Loucy (cell line): ENCODE results near the gene PSMG1.

Source experiments
- H2AFZ ChIP-seq: fragments of 200-600 bp; sonication (generic); 2 replicates; pipeline ENCODE4 v1.6.0; 2016; ENCODE audit warnings: antibody characterized with exemption, mild to moderate bottlenecking, low read length, moderate library complexity
- H3F3A ChIP-seq: fragments of 200-600 bp; 2 replicates; pipeline ENCODE4 v1.6.0; 2016; ENCODE audit warnings: antibody characterized with exemption, low read depth, mild to moderate bottlenecking
- H3K27me3 ChIP-seq: fragments of 200-600 bp; sonication (generic); 2 replicates; pipeline ENCODE4 v1.6.1; 2014; ENCODE audit warnings: low read length, mild to moderate bottlenecking; ENCODE audit not compliant: insufficient read depth, poor library complexity, severe bottlenecking
- H3K36me3 ChIP-seq: fragments of 200-600 bp; sonication (generic); 2 replicates; pipeline ENCODE4 v1.6.1; 2016; ENCODE audit warnings: low read length; ENCODE audit not compliant: insufficient read depth
- H3K4me1 ChIP-seq: fragments of 200-600 bp; sonication (generic); 2 replicates; pipeline ENCODE4 v1.5.1; 2014; ENCODE audit warnings: low read length, mild to moderate bottlenecking; ENCODE audit not compliant: insufficient read depth, poor library complexity, severe bottlenecking
- H3K4me2 ChIP-seq: fragments of 200-600 bp; sonication (generic); 2 replicates; pipeline ENCODE4 v1.6.0; 2014; ENCODE audit warnings: antibody characterized with exemption, low read length, low read depth, mild to moderate bottlenecking; ENCODE audit not compliant: poor library complexity, severe bottlenecking
- H3K4me3 ChIP-seq: fragments of 200-600 bp; sonication (generic); 2 replicates; pipeline ENCODE4 v1.5.1; 2014; ENCODE audit warnings: low read length, mild to moderate bottlenecking, mixed read lengths; ENCODE audit not compliant: poor library complexity, severe bottlenecking
- H3K79me2 ChIP-seq: fragments of 200-600 bp; sonication (generic); 2 replicates; pipeline ENCODE4 v1.6.1; 2014; ENCODE audit warnings: low read length; ENCODE audit not compliant: insufficient read depth
- H3K9ac ChIP-seq: fragments of 200-600 bp; sonication (generic); 2 replicates; pipeline ENCODE4 v1.6.0; 2014; ENCODE audit warnings: mild to moderate bottlenecking, low read depth, low read length, moderate library complexity; ENCODE audit not compliant: poor library complexity, severe bottlenecking
- H3K9me2 ChIP-seq: fragments of 200-600 bp; sonication (generic); replicated peaks from 2 replicates; pipeline ENCODE4 v1.6.1; 2016; ENCODE audit warnings: low read depth, low read length, mixed read lengths
- H3K9me3 ChIP-seq: fragments of 200-600 bp; sonication (generic); 2 replicates; pipeline ENCODE4 v1.6.1; 2014; ENCODE audit warnings: mild to moderate bottlenecking, antibody characterized with exemption, low read length, low read depth; ENCODE audit not compliant: insufficient read depth
- H4K20me1 ChIP-seq: fragments of 200-600 bp; sonication (generic); 2 replicates; pipeline ENCODE4 v1.6.0; 2014; ENCODE audit warnings: antibody characterized with exemption, low read length, mild to moderate bottlenecking; ENCODE audit not compliant: insufficient read depth, poor library complexity, severe bottlenecking
- EZH2phosphoT487 ChIP-seq: fragments of 200-600 bp; IDR thresholded peaks from 2 replicates; pipeline ENCODE4 v1.6.1; 2018; ENCODE audit warnings: antibody characterized with exemption, mild to moderate bottlenecking, moderate library complexity, borderline replicate concordance
- TF ChIP-seq, protein P1 (sequence below): fragments of 200-600 bp; sonication (generic); conservative IDR thresholded peaks from 2 replicates; pipeline ENCODE4 v1.5.1; 2014; ENCODE audit warnings: mild to moderate bottlenecking, antibody characterized with exemption, low read length

The PSMG1 gene

DNA sequence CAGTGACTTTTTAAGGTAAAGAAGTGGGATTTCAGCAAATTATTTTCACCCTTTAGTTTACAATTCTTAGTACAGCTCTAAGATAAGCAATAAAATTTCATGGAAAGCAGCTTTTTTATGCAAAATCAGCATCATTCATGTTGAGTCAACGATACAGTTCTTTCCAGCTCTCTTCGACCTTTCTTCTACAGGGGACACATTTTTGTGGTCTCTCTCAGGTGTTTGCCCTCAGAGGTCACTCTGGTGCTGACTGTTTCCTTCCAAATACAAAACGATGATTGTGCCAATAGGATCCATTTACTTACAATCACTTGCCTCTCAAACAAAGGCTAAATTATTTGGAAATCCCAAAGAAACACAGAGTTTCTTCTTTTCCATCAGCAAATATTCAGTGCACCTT, 51.0 kb downstream of the PSMG1 start:
- no peak overlapping the region for H2AFZ ChIP-seq
- H3K4me2 ChIP-seq, result no peak overlapping the region
- H3K4me1 ChIP-seq, result no peaks in the 10 kb centered on the region
- no peaks in the 10 kb centered on the region for H4K20me1 ChIP-seq
- no peak overlapping the region for H3K9ac ChIP-seq
- no peaks in the 10 kb centered on the region for H3F3A ChIP-seq
- no peak overlapping the region for H3K4me3 ChIP-seq
- no peaks in the 10 kb centered on the region for H3K36me3 ChIP-seq
- no peaks in the 10 kb centered on the region for H3K9me2 ChIP-seq
- TF ChIP-seq, protein P1, sequence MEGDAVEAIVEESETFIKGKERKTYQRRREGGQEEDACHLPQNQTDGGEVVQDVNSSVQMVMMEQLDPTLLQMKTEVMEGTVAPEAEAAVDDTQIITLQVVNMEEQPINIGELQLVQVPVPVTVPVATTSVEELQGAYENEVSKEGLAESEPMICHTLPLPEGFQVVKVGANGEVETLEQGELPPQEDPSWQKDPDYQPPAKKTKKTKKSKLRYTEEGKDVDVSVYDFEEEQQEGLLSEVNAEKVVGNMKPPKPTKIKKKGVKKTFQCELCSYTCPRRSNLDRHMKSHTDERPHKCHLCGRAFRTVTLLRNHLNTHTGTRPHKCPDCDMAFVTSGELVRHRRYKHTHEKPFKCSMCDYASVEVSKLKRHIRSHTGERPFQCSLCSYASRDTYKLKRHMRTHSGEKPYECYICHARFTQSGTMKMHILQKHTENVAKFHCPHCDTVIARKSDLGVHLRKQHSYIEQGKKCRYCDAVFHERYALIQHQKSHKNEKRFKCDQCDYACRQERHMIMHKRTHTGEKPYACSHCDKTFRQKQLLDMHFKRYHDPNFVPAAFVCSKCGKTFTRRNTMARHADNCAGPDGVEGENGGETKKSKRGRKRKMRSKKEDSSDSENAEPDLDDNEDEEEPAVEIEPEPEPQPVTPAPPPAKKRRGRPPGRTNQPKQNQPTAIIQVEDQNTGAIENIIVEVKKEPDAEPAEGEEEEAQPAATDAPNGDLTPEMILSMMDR, result no peak
- no peak for TF ChIP-seq EZH2phosphoT487
- H3K9me3 ChIP-seq, result no peaks in the 10 kb centered on the region; the same call in 1 of the 2 replicates
- H3K79me2 ChIP-seq, result no peaks in the 10 kb centered on the region
- H3K27me3 ChIP-seq, result no peaks in the 10 kb centered on the region

GRCh38 chr21:39131791-39132190, 51.5 kb downstream of the PSMG1 start:
- Histone ChIP-seq H3K4me1 (no peaks in the 10 kb centered on the region), H3K27me3 (no peaks in the 10 kb centered on the region), H3K9me3 (no peaks in the 10 kb centered on the region; the same call in 1 of the 2 replicates), H3K4me2 (no peak overlapping the region), H3K79me2 (no peaks in the 10 kb centered on the region), H3K9me2 (no peaks in the 10 kb centered on the region), H2AFZ (no peak overlapping the region), H3K36me3 (no peaks in the 10 kb centered on the region), H4K20me1 (no peaks in the 10 kb centered on the region), H3K9ac (no peak overlapping the region), H3F3A (no peaks in the 10 kb centered on the region), H3K4me3 (no peak overlapping the region)
- TF ChIP-seq, protein P1, result no peak
- no peak for TF ChIP-seq EZH2phosphoT487

DNA sequence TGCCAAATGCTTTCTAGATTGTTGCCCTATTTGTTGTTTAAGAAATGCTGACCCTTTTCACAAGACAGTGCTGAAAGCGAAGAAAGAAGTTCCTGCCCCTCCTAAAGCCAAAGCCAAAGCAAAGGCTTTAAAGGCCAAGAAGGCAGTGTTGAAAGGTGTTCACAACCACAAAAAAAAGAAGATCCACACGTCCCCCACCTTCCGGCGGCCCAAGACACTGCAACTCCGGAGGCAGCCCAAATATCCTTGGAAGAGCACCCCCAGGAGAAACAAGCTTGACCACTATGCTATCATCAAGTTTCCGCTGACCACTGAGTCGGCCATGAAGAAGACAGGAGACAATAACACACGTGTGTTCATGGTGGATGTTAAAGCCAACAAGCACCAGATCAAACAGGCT, 55.7 kb downstream of the PSMG1 start:
- Histone ChIP-seq H2AFZ (no peak overlapping the region), H4K20me1 (no peaks in the 10 kb centered on the region), H3K27me3 (no peaks in the 10 kb centered on the region), H3K79me2 (no peaks in the 10 kb centered on the region), H3F3A (no peaks in the 10 kb centered on the region), H3K9ac (no peak overlapping the region), H3K36me3 (no peaks in the 10 kb centered on the region), H3K4me1 (no peaks in the 10 kb centered on the region), H3K4me3 (no peak overlapping the region), H3K9me3 (no peaks in the 10 kb centered on the region; the same call in 1 of the 2 replicates), H3K9me2 (no peaks in the 10 kb centered on the region), H3K4me2 (no peak overlapping the region)
- TF ChIP-seq, protein P1, result no peak
- TF ChIP-seq EZH2phosphoT487, result no peak
